ENCODE results near the gene DNAH7. TPM values are rescaled to one million over a fixed set of nuclear protein-coding genes. Genes with fewer than 3 reads are reported as not detected.

Gene DNAH7
- total RNA-seq, 6 donors from 2014 or later: 1.6 to 33.5 (median 7.8) TPM

GRCh38 chr2:195823206-195823605, 245.4 kb downstream of the DNAH7 start:
- H3K4me1 ChIP-seq: no peaks in the 10 kb centered on the region
- no peaks in the 10 kb centered on the region for H3K36me3 ChIP-seq
- H3K27me3 ChIP-seq: no peaks in the 10 kb centered on the region
- 87 to 94% methylated on average over 3 of the region's 3 CpGs for WGBS, 2 donors
- TF ChIP-seq POLR2A (IDR thresholded peaks at IDR 0.05): no peak
- TF ChIP-seq EP300 (IDR thresholded peaks at IDR 0.05): no peak
- TF ChIP-seq CTCF (IDR thresholded peaks at IDR 0.05): no peak
- TF ChIP-seq POLR2AphosphoS5 (IDR thresholded peaks at IDR 0.05): no peak
- no peaks in the 10 kb centered on the region for H3K9me3 ChIP-seq
- no peak for DNase-seq
- no peak overlapping the region for H3K27ac ChIP-seq
- H3K4me3 ChIP-seq: no peak overlapping the region
- no peak for ATAC-seq (ENCODE audit: low FRiP score in 2 of 2)

GRCh38 chr2:195821566-195821932, 247.1 kb downstream of the DNAH7 start:
- H3K4me3 ChIP-seq: no peak overlapping the region
- H3K36me3 ChIP-seq: no peaks in the 10 kb centered on the region
- 85 to 88% methylated on average over 5 of the region's 5 CpGs for WGBS, 2 donors
- TF ChIP-seq POLR2AphosphoS5 (IDR thresholded peaks at IDR 0.05): no peak
- no peak for TF ChIP-seq EP300 (IDR thresholded peaks at IDR 0.05)
- no peak for TF ChIP-seq POLR2A (IDR thresholded peaks at IDR 0.05)
- TF ChIP-seq CTCF (IDR thresholded peaks at IDR 0.05): no peak
- no peak for DNase-seq
- H3K4me1 ChIP-seq: no peaks in the 10 kb centered on the region
- H3K27me3 ChIP-seq: no peaks in the 10 kb centered on the region
- H3K27ac ChIP-seq: no peak overlapping the region
- H3K9me3 ChIP-seq: no peaks in the 10 kb centered on the region
- ATAC-seq (ENCODE audit: low FRiP score in 2 of 2): no peak

GRCh38 chr2:195820867-195821565, 247.6 kb downstream of the DNAH7 start:
- ATAC-seq (ENCODE audit: low FRiP score in 2 of 2): no peak
- TF ChIP-seq CTCF (IDR thresholded peaks at IDR 0.05) (no peak), POLR2A (IDR thresholded peaks at IDR 0.05) (no peak), EP300 (IDR thresholded peaks at IDR 0.05) (no peak), POLR2AphosphoS5 (IDR thresholded peaks at IDR 0.05) (no peak)
- no peaks in the 10 kb centered on the region for H3K36me3 ChIP-seq

GRCh38 chr2:195820373-195820772, 248.3 kb downstream of the DNAH7 start:
- Histone ChIP-seq H3K27me3 (no peaks in the 10 kb centered on the region), H3K9me3 (no peaks in the 10 kb centered on the region), H3K4me3 (no peak overlapping the region), H3K27ac (no peak overlapping the region), H3K36me3 (no peaks in the 10 kb centered on the region), H3K4me1 (no peaks in the 10 kb centered on the region)
- 96% methylated on average over 3 of the region's 3 CpGs for WGBS, 2 donors
- no peak for ATAC-seq (ENCODE audit: low FRiP score in 2 of 2)
- no peak for TF ChIP-seq CTCF (IDR thresholded peaks at IDR 0.05)
- TF ChIP-seq EP300 (IDR thresholded peaks at IDR 0.05): no peak
- no peak for TF ChIP-seq POLR2A (IDR thresholded peaks at IDR 0.05)
- TF ChIP-seq POLR2AphosphoS5 (IDR thresholded peaks at IDR 0.05): no peak
- no peak for DNase-seq

More at GRCh38 chr2:195820867-195821565, 247.6 kb downstream of the DNAH7 start:
- 93 to 94% methylated on average over 3 of the region's 3 CpGs for WGBS, 2 donors
- no peaks in the 10 kb centered on the region for H3K27me3 ChIP-seq
- no peaks in the 10 kb centered on the region for H3K4me1 ChIP-seq
- no peak overlapping the region for H3K4me3 ChIP-seq
- no peaks in the 10 kb centered on the region for H3K9me3 ChIP-seq
- no peak overlapping the region for H3K27ac ChIP-seq
- no peak for DNase-seq

- Histone ChIP-seq H3K27ac (no peak overlapping the region), H3K4me1 (no peaks in the 10 kb centered on the region), H3K9me3 (no peaks in the 10 kb centered on the region), H3K4me3 (no peak overlapping the region), H3K27me3 (no peaks in the 10 kb centered on the region), H3K36me3 (no peaks in the 10 kb centered on the region)
- TF ChIP-seq POLR2A (IDR thresholded peaks at IDR 0.05): no peak
- TF ChIP-seq POLR2AphosphoS5 (IDR thresholded peaks at IDR 0.05): no peak
- TF ChIP-seq EP300 (IDR thresholded peaks at IDR 0.05): no peak
- no peak for TF ChIP-seq CTCF (IDR thresholded peaks at IDR 0.05)
- 65 to 80% methylated on average over 1 of the region's 1 CpG for WGBS, 2 donors
- ATAC-seq (ENCODE audit: low FRiP score in 2 of 2) (no peak), DNase-seq (no peak)
Observed at GRCh38 chr2:195819276-195819675, 249.4 kb downstream of the DNAH7 start.
